Tibial nerve (tissue), 4 donors: ENCODE results near the gene KRT2. TPM values are rescaled to one million over a fixed set of nuclear protein-coding genes. Genes with fewer than 3 reads are reported as not detected.

Experiments used
- DNase-seq, 2 donors: peaks; one replicate each; pipeline ENCODE4 v3.0.0-alpha.2; 2019; ENCODE audit warnings: low spot score in 2 of 2
- H3K27ac ChIP-seq, 4 donors: fragments of 200-600 bp; sonication (generic) in 3 of 4; one replicate each; pipeline ENCODE4 v1.5.1; 2017 to 2019; ENCODE audit warnings: mild to moderate bottlenecking in 1 of 4
- H3K27me3 ChIP-seq, 2 donors: fragments of 200-600 bp; sonication (generic) in 1 of 2; one replicate each; pipeline versions ENCODE4 v1.5.1 to v1.6.0; 2017 to 2019
- H3K36me3 ChIP-seq, 3 donors: fragments of 200-600 bp; sonication (generic); one replicate each; pipeline ENCODE4 v1.5.1; 2018 to 2019
- H3K4me1 ChIP-seq, 4 donors: fragments of 200-600 bp; sonication (generic) in 3 of 4; one replicate each; pipeline ENCODE4 v1.5.1; 2017 to 2019
- H3K4me3 ChIP-seq, 4 donors: fragments of 200-600 bp; sonication (generic) in 3 of 4; one replicate each; pipeline ENCODE4 v1.5.1; 2017 to 2019; ENCODE audit warnings: mild to moderate bottlenecking in 1 of 4, moderate library complexity in 1 of 4
- H3K9me3 ChIP-seq, 4 donors: fragments of 200-600 bp; sonication (generic) in 3 of 4; one replicate each; pipeline ENCODE4 v1.5.1; 2017 to 2019
- EP300 ChIP-seq, 2 donors: sonication (generic); formaldehyde crosslinking; IDR thresholded peaks; one replicate each; pipeline ENCODE4 v1.6.1; 2017; ENCODE audit warnings: antibody characterized with exemption in 2 of 2, mild to moderate bottlenecking in 1 of 2
- POLR2A ChIP-seq, 2 donors: fragments of 450-650 bp; IDR thresholded peaks; one replicate each; pipeline ENCODE4 v1.6.1; 2017; ENCODE audit warnings: antibody characterized with exemption in 2 of 2, mild to moderate bottlenecking in 2 of 2, moderate library complexity in 2 of 2
- WGBS, 2 donors: methylation state at CpG; one replicate each; pipeline ENCODE4 v1.1.5; 2018; 5-methylcytosine and 5-hydroxymethylcytosine counted together
- total RNA-seq, 4 donors: library from RNA; depleted of rRNA; stranded (reverse); fragments of >200 nt; gene quantifications; one replicate each; pipeline ENCODE4 v1.1.0, GENCODE V29; 2016
- TF ChIP-seq, protein P1 (sequence below), 5 experiments: fragments of 200-600 bp in 3 of 5; fragments of 450-650 bp in 2 of 5; sonication (generic) in 3 of 5; IDR thresholded peaks; one replicate each; pipeline ENCODE4 v1.5.1; 2016 to 2019; ENCODE audit warnings: antibody characterized with exemption in 5 of 5, mild to moderate bottlenecking in 3 of 5, moderate library complexity in 2 of 5

Gene KRT2
- total RNA-seq, 4 donors from 2014 or later = not detected

DNA sequence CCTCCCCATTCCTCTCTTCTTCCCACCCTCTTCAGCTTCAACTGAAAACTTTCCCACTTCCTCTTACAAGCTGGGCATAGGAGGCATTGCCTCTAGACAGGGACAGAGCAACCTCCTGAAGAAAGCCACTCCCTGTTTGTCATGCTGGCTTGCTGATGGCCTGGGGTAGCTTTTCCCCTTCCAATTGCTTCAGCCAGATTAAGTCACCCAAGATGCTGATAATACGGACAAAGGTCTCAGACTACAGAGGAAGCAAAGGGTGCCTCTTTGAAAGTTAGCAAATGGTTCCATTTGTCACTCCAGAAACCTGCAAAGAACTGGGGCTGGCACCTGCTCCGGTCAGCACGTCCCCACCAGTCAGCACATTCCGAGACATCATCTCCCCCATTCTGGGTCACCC lies 6.0 kb downstream of the KRT2 start:
- WGBS, 2 donors = 74 to 84% methylated on average over 4 of the region's 4 CpGs
- no peak overlapping the region for H3K4me3 ChIP-seq
- peaks cover 0 to 4% (median 0%) of the 10 kb centered on the region in 4 donors for H3K4me1 ChIP-seq
- H3K36me3 ChIP-seq = no peaks in the 10 kb centered on the region
- no peak for DNase-seq
- no peaks in the 10 kb centered on the region for H3K9me3 ChIP-seq
- H3K27ac ChIP-seq = no peak overlapping the region
- TF ChIP-seq, protein P1, sequence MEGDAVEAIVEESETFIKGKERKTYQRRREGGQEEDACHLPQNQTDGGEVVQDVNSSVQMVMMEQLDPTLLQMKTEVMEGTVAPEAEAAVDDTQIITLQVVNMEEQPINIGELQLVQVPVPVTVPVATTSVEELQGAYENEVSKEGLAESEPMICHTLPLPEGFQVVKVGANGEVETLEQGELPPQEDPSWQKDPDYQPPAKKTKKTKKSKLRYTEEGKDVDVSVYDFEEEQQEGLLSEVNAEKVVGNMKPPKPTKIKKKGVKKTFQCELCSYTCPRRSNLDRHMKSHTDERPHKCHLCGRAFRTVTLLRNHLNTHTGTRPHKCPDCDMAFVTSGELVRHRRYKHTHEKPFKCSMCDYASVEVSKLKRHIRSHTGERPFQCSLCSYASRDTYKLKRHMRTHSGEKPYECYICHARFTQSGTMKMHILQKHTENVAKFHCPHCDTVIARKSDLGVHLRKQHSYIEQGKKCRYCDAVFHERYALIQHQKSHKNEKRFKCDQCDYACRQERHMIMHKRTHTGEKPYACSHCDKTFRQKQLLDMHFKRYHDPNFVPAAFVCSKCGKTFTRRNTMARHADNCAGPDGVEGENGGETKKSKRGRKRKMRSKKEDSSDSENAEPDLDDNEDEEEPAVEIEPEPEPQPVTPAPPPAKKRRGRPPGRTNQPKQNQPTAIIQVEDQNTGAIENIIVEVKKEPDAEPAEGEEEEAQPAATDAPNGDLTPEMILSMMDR (IDR thresholded peaks at IDR 0.05) = no peak
- TF ChIP-seq POLR2A (IDR thresholded peaks at IDR 0.05) (no peak), EP300 (IDR thresholded peaks at IDR 0.05) (no peak)
- no peaks in the 10 kb centered on the region for H3K27me3 ChIP-seq

DNA sequence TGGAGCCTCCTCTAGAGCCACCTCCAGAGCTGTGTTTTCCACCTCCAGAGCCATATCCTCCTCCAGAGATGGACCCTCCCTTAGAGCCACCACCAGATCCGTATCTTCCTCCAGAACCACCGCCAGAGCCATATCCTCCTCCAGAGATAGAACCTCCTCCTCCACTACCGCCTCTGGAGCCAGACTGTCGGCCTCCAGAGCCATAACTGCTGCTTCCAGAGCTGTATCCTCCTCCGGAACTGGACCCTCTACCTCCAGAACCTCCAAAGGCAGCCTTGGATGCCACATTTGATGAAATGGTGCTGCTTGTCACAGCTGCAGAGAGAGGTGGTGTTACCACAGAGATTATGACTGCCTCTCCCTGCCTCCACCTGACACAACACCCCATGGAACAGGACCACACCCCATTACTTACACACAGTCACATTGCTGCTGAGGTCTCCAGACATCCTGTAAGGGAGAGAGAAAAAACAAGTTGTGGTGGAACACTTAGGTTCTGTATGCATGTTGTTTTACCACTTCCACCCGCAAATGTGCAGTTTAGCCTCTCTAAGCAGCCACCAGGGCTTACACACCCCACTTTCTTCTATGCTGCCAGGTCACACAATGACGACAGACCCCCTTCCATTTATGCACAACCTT lies 6.8 kb downstream of the KRT2 start:
- no peaks in the 10 kb centered on the region for H3K27me3 ChIP-seq
- no peak overlapping the region for H3K27ac ChIP-seq
- no peaks in the 10 kb centered on the region for H3K4me1 ChIP-seq
- no peak overlapping the region for H3K4me3 ChIP-seq
- WGBS, 2 donors = 77 to 80% methylated on average over 7 of the region's 7 CpGs
- TF ChIP-seq, protein P1 (IDR thresholded peaks at IDR 0.05) = no peak
- no peak for TF ChIP-seq POLR2A (IDR thresholded peaks at IDR 0.05)
- no peak for TF ChIP-seq EP300 (IDR thresholded peaks at IDR 0.05)
- H3K36me3 ChIP-seq = no peaks in the 10 kb centered on the region
- no peaks in the 10 kb centered on the region for H3K9me3 ChIP-seq
- DNase-seq = no peak

DNA sequence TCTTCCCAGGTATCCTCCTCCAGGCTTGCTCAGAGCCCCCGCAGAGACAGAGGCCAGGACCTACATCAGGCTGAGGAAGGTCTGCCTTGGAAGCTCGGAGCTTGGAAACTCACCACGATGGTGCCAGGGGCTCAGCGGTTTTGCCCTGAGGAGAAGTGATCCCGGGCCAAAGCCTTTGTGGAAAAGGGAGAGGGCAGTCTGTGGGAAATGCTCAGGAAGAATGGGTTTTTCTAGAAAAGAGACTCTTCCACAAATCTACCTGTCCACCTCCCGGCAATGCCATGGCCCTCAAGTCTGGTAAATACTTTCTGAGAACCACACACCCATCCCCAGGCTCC lies 8.0 kb downstream of the KRT2 start:
- no peak overlapping the region for H3K27ac ChIP-seq
- no peaks in the 10 kb centered on the region for H3K27me3 ChIP-seq
- no peak for DNase-seq
- H3K9me3 ChIP-seq = no peaks in the 10 kb centered on the region
- 75 to 91% methylated on average over 6 of the region's 6 CpGs for WGBS, 2 donors
- TF ChIP-seq POLR2A (IDR thresholded peaks at IDR 0.05) (no peak), EP300 (IDR thresholded peaks at IDR 0.05) (no peak)
- TF ChIP-seq, protein P1 (IDR thresholded peaks at IDR 0.05) = no peak
- H3K4me1 ChIP-seq = no peaks in the 10 kb centered on the region
- no peak overlapping the region for H3K4me3 ChIP-seq
- no peaks in the 10 kb centered on the region for H3K36me3 ChIP-seq

DNA sequence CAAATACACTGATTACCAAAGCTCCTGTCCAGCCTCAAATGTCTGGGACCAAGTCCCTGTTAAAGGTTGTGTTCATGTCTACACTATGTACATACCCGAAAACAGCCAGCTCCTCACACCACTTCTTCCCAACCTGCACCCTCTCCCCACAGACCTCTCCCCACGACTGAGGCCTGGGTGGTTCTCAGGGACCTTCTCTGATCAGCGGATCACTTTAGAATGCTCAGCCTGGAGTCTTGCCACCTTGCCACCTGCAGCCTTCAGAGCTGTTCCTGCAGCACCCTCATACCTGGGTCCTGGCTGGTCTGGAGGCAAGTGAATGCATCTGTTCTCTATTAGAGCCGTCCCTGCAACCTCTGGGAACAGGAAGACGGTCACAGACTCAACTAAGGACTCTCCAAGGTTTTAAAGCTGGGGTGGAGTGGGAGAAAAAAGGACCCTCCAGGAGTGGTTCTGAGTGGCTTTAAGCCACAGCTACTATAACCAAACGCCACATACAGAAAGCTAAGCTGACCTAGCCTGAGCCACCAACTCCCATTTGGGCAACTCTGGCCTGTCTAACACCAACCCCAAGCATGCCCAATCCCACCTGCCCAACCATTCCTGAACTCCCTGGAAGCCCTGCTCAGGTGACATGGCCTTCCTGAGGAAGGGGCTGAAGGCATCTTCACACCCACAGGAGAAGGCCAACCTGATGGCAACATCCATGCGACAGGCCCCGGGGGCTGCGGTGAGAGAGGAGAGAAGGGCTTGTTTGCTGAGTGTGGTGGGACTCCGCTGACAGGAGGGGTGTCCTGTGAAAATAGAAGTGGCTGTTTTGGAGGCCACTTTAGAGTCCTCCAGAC lies 8.6 kb downstream of the KRT2 start:
- H3K36me3 ChIP-seq = no peaks in the 10 kb centered on the region
- H3K4me3 ChIP-seq = no peak overlapping the region
- H3K4me1 ChIP-seq = no peaks in the 10 kb centered on the region
- TF ChIP-seq POLR2A (IDR thresholded peaks at IDR 0.05) (no peak), EP300 (IDR thresholded peaks at IDR 0.05) (no peak)
- TF ChIP-seq, protein P1 (IDR thresholded peaks at IDR 0.05) = no peak
- WGBS, 2 donors = 88% methylated on average over 10 of the region's 10 CpGs
- no peaks in the 10 kb centered on the region for H3K27me3 ChIP-seq
- no peaks in the 10 kb centered on the region for H3K9me3 ChIP-seq
- no peak overlapping the region for H3K27ac ChIP-seq
- no peak for DNase-seq

GRCh38 chr12:52641468-52641867 lies 10.5 kb downstream of the KRT2 start:
- no peaks in the 10 kb centered on the region for H3K9me3 ChIP-seq
- H3K4me1 ChIP-seq = no peaks in the 10 kb centered on the region
- DNase-seq = no peak
- TF ChIP-seq POLR2A (IDR thresholded peaks at IDR 0.05) = no peak
- TF ChIP-seq, protein P1 (IDR thresholded peaks at IDR 0.05) = no peak
- no peak for TF ChIP-seq EP300 (IDR thresholded peaks at IDR 0.05)
- H3K36me3 ChIP-seq = no peaks in the 10 kb centered on the region
- no peak overlapping the region for H3K4me3 ChIP-seq
- H3K27ac ChIP-seq = no peak overlapping the region
- WGBS, 2 donors = 74 to 80% methylated on average over 4 of the region's 4 CpGs
- H3K27me3 ChIP-seq = no peaks in the 10 kb centered on the region
